Activated naive CD4-positive, alpha-beta T cell treated with anti-CD3 and anti-CD28 coated beads, Interleukin-2, amount 50 U/mL, for 72 hours (primary cell): ENCODE measurements around the gene SOX5. TPM values are rescaled to one million over a fixed set of nuclear protein-coding genes. Genes with fewer than 3 reads are reported as not detected.
"Not testable (repeated sequence)": the region's sequence is repeated elsewhere in the genome, so short reads cannot be mapped to it uniquely, and the experiment has no call there.

Experiments
- ATAC-seq, 2 donors: fragments of 150-1000 bp; cut with Tn5 transposase; 2 replicates each; pipeline ENCODE4 v1.10.0; 2021; ENCODE audit warnings: mild to moderate bottlenecking in 2 of 2, moderate library complexity in 2 of 2
- DNase-seq, 2 donors: peaks; one replicate each; pipeline ENCODE4 v3.0.0; 2021 to 2022; ENCODE audit warnings: low spot score in 2 of 2
- H3K27ac Mint-ChIP-seq, 2 donors: one replicate each; pipeline ENCODE4 v1.8.0; 2022; ENCODE audit warnings: mild to moderate bottlenecking in 2 of 2, mixed read lengths in 2 of 2
- H3K36me3 Mint-ChIP-seq, 2 donors: one replicate each; pipeline ENCODE4 v1.8.0; 2022; ENCODE audit warnings: mixed read lengths in 2 of 2
- H3K9me3 Mint-ChIP-seq, 2 donors: one replicate each; pipeline ENCODE4 v1.8.0; 2022; ENCODE audit warnings: mixed read lengths in 2 of 2
- total RNA-seq, 2 donors: library from RNA; stranded (reverse); gene quantifications; one replicate each; pipeline ENCODE4 v1.2.3, GENCODE V29; 2022

The SOX5 gene
- total RNA-seq, 2 donors from 2014 or later: 1.1 TPM; not detected in 1

- no peaks in the 10 kb centered on the region for H3K9me3 Mint-ChIP-seq
- DNase-seq (no peak), ATAC-seq (no peak)
- H3K27ac Mint-ChIP-seq: no peak overlapping the region
- no peaks in the 10 kb centered on the region for H3K36me3 Mint-ChIP-seq
Measured at GRCh38 chr12:23880988-23881387, 68.5 kb downstream of the SOX5 start.

DNA sequence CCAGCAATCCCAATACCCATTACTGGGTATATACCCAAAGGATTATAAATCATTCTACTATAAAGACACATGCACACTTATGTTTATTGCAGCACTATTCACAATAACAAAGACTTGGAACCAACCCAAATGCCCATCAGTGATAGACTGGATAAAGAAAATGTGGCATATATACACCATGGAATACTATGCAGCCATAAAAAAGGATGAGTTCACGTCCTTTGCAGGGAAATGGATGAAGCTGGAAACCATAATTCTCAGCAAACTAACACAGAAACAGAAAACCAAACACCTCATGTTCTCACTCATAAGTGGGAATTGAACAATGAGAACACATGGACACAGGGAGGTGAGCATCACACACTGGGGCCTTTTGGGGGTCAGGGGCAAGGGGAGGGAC is 72.9 kb downstream of the SOX5 start:
- ATAC-seq, H3K36me3 Mint-ChIP-seq, DNase-seq, H3K27ac Mint-ChIP-seq, H3K9me3 Mint-ChIP-seq: not testable (repeated sequence)

DNA sequence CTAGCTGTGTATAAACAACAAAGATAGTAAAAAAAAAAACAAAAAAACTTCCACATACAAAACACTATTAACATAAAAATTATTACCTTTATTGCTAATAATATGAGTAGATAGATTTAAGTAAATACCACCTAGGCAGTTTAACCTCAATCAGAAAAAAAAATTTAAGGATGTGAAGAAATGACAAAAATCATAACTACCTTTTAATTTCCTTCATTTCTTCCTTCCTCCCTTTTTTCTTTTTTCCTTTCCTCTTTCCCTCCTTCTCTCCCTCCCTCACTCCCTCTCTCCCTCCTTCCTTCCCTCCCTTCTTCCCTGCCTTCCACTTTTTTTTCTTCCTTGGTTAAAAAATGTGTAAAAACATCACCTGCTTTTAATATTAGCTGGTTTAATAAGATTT is 81.7 kb downstream of the SOX5 start:
- no peak for ATAC-seq
- Mint-ChIP-seq H3K27ac (no peak overlapping the region), H3K9me3 (peaks cover 5 to 23% of the 10 kb centered on the region in 2 donors), H3K36me3 (no peaks in the 10 kb centered on the region)
- DNase-seq: no peak

DNA sequence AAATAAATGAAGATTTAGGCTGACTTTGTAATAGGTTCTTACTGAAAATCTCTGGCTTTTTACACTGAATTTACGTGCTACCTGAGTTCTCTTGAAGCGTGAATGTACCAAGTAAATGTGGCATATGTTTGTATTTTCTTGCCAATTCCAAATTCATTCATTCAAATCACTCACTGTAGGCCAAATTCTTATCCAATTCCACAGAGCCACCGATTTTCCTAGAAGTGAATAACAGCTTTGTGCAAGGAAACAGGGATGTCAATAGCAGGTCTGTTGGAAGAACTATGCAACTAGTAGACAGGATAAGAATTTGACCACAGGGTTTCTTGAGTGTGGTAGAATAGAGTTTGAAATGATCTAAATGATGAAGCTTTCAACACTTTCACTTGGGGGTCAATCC is 86.8 kb downstream of the SOX5 start:
- peaks cover 13 to 25% of the 10 kb centered on the region in 2 donors for H3K9me3 Mint-ChIP-seq
- H3K27ac Mint-ChIP-seq: no peak overlapping the region
- DNase-seq (no peak), ATAC-seq (no peak)
- H3K36me3 Mint-ChIP-seq: peaks cover 0 to 6% of the 10 kb centered on the region in 2 donors

GRCh38 chr12:23860019-23860418 is 89.5 kb downstream of the SOX5 start:
- Mint-ChIP-seq H3K36me3 (peaks cover 0 to 6% of the 10 kb centered on the region in 2 donors), H3K27ac (no peak overlapping the region), H3K9me3 (peaks cover 13 to 25% of the 10 kb centered on the region in 2 donors)
- no peak for ATAC-seq
- no peak for DNase-seq

DNA sequence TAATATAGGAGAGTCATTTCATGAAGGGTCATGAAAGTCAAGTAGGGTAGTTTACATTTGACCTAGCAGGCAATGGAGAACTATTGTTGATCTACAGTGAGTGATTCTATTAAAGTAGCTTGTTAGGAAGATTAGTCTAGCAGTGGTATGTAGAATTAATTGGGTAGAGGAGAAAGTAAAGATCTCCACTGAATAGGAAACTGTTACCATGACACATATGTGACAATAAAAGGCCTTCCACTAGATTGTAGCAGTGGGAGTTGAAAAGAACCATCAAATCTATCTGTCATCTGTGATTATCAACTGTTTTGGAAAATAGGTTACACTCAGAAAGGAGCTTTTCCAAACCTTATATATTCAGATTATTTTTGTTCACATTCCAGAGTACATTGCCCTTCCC is 92.3 kb downstream of the SOX5 start:
- H3K9me3 Mint-ChIP-seq: peaks cover 8 to 17% of the 10 kb centered on the region in 2 donors
- no peak overlapping the region for H3K27ac Mint-ChIP-seq
- no peak for DNase-seq
- H3K36me3 Mint-ChIP-seq: peaks cover 0 to 6% of the 10 kb centered on the region in 2 donors
- ATAC-seq: no peak

DNA sequence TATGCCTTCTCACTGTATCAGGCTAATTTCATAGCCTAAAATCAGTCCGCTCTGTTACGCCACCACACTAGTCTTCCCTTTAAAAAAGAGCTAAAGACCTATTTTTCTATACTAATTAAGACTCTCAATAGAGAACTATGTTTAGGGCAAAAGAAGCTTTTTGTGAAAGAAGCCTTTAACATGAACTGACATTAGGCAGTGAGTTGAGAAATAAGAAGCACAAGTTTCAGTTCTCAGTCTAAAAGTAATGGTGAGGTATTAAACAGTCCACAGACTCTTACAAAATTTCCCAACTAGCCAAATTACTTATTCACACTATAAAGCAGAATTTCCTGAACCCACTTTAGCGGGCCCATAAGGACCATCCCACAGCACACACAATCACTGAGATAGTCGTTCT is 93.7 kb downstream of the SOX5 start:
- peaks cover 8 to 17% of the 10 kb centered on the region in 2 donors for H3K9me3 Mint-ChIP-seq
- no peak overlapping the region for H3K27ac Mint-ChIP-seq
- peaks cover 0 to 6% of the 10 kb centered on the region in 2 donors for H3K36me3 Mint-ChIP-seq
- ATAC-seq (no peak), DNase-seq (no peak)

DNA sequence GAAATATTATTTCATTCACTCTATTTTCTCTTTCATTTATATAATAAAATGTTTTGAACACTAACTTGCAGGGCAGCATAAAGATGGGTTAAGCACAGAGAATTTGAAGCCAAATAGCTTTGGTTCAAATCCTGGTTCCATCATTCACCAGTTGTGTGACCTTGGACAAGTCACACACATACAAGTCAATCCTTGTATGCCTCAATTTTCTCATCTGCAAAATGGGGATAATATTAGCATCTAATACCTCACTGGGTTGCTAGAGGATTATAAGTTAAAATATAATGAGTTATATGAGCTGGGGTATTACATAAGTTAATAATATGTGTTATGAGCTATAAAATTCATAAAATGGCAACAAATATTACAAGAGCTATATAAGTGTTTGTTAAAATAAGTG is 94.9 kb downstream of the SOX5 start:
- DNase-seq: no peak
- H3K9me3 Mint-ChIP-seq: peaks cover 6 to 13% of the 10 kb centered on the region in 2 donors
- no peak for ATAC-seq
- H3K36me3 Mint-ChIP-seq: peaks cover 0 to 4% of the 10 kb centered on the region in 2 donors
- H3K27ac Mint-ChIP-seq: no peak overlapping the region

GRCh38 chr12:23853640-23854039 is 95.8 kb downstream of the SOX5 start:
- Mint-ChIP-seq H3K9me3 (peaks cover 3 to 10% of the 10 kb centered on the region in 2 donors), H3K27ac (no peak overlapping the region), H3K36me3 (no peaks in the 10 kb centered on the region)
- ATAC-seq (no peak), DNase-seq (no peak)

DNA sequence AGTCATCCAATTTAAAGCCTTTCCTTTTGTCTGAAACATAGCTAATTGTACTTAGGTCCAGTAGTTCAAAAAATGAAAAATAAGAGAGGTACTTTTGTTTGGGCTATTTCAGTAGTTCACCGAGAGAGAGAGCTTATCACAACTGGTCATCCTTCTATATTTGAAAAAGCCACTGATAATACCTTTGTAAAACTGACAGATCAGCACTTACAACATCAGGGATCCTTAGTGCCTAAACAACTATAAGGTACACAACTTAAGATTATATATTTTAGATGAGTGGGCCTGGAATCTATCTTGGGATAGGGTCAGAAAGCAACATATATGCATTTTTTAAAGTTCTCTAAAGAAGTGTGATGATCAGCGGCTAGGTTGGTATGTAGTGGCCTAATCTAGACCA is 97.9 kb downstream of the SOX5 start:
- ATAC-seq (no peak), DNase-seq (no peak)
- H3K36me3 Mint-ChIP-seq: no peaks in the 10 kb centered on the region
- no peaks in the 10 kb centered on the region for H3K9me3 Mint-ChIP-seq
- no peak overlapping the region for H3K27ac Mint-ChIP-seq

GRCh38 chr12:23847857-23848256 is 101.6 kb downstream of the SOX5 start:
- no peak overlapping the region for H3K27ac Mint-ChIP-seq
- H3K9me3 Mint-ChIP-seq: peaks cover 4 to 5% of the 10 kb centered on the region in 2 donors
- ATAC-seq (no peak), DNase-seq (no peak)
- H3K36me3 Mint-ChIP-seq: no peaks in the 10 kb centered on the region

- no peaks in the 10 kb centered on the region for H3K36me3 Mint-ChIP-seq
- DNase-seq (no peak), ATAC-seq (no peak)
- H3K9me3 Mint-ChIP-seq: peaks cover 4 to 7% of the 10 kb centered on the region in 2 donors
- H3K27ac Mint-ChIP-seq: no peak overlapping the region
Measured at GRCh38 chr12:23843958-23844357, 105.5 kb downstream of the SOX5 start.

DNA sequence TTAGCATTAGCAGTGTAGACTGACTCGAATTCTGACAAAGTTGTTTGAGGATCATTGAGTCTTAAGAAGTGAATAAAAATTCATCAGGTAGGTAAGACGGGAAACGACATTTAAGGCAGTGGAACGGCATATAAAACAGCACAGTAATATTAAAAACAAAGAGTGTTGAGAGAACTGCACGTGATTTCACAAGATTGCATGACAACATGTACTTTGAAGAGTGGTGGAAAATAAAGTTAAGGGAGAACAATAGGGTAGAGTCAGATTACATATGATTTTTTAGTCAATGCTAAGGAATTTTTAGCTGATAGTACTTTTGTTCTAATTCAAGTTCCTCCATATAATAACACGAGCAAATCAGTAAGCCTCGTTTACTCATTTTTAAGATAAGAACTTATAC is 115.4 kb downstream of the SOX5 start:
- Mint-ChIP-seq H3K27ac (no peak overlapping the region), H3K9me3 (peaks cover 7 to 8% of the 10 kb centered on the region in 2 donors), H3K36me3 (no peaks in the 10 kb centered on the region)
- ATAC-seq (no peak), DNase-seq (no peak)

- Mint-ChIP-seq H3K36me3 (no peaks in the 10 kb centered on the region), H3K27ac (no peak overlapping the region), H3K9me3 (peaks cover 5 to 9% of the 10 kb centered on the region in 2 donors)
- ATAC-seq: no peak
- DNase-seq: no peak
Measured at GRCh38 chr12:23831739-23832138, 117.7 kb downstream of the SOX5 start.

DNA sequence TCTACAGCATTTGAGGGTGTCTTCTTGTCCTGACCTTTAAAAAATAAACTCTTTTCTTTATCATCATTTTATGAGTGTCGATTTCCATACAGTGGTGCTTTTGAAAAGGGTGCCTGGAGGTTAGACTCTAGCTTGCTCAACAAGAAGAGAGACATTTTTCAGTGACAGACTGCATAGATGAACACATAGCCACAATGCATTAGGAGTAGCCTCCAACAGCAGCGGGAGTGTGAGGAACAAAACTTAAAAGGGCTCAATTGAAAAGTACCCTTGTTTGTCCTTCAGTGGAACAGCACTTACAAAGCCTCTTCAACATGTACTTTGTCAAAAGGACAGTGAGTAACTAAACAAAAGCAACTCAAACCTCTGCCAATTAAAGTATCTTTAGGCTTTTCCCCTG is 119.3 kb downstream of the SOX5 start:
- no peak overlapping the region for H3K27ac Mint-ChIP-seq
- H3K9me3 Mint-ChIP-seq: peaks cover 5 to 11% of the 10 kb centered on the region in 2 donors

DNA sequence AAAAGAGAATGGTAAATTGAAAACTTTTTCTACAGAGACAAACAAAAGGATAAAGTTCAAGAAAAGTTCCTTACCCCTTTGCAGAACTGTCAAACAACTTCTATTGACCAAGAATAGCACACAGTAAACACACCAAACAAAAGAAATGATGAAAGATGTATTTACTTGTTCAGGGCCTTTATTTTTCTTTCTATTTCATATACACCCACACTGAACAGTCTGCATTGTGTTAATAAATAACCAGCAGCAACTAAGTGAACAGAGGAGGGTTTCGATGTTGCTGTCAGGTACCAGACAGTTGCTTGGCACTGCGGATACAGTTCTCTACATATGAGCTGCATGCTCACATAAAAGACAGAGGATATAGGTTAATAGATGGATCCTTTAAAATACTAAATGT is 122.1 kb downstream of the SOX5 start:
- no peak overlapping the region for H3K27ac Mint-ChIP-seq
- DNase-seq (no peak), ATAC-seq (no peak)
- H3K9me3 Mint-ChIP-seq: peaks cover 9 to 11% of the 10 kb centered on the region in 2 donors
- H3K36me3 Mint-ChIP-seq: no peaks in the 10 kb centered on the region

More for the DNA sequence above, 119.3 kb downstream of the SOX5 start:
- H3K36me3 Mint-ChIP-seq: no peaks in the 10 kb centered on the region
- ATAC-seq (no peak), DNase-seq (no peak)

DNA sequence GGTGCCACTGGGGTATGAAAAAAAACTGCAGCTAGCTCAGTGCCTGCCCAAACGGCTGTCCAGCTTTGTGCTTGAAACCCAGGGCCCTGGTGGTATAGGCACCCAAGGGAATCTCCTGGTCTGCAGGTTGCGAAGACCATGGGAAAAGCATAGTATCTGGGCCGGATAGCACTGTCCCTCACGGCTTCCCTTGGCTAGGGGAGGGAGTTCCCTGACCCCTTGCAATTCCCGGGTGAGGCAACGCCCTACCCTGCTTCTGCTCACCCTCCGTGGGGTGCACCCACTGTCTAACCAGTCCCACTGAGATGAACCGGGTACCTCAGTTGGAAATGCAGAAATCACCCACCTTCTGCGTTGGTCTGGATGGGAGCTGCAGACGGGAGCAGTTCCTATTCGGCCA is 124.3 kb downstream of the SOX5 start:
- not testable (repeated sequence) for DNase-seq, H3K27ac Mint-ChIP-seq, H3K36me3 Mint-ChIP-seq

GRCh38 chr12:23824358-23824757 is 125.1 kb downstream of the SOX5 start:
- DNase-seq (no peak), ATAC-seq (no peak)
- peaks cover 11 to 14% of the 10 kb centered on the region in 2 donors for H3K9me3 Mint-ChIP-seq
- H3K27ac Mint-ChIP-seq: no peak overlapping the region
- no peaks in the 10 kb centered on the region for H3K36me3 Mint-ChIP-seq

More for the DNA sequence above, 124.3 kb downstream of the SOX5 start:
- not testable (repeated sequence) for ATAC-seq
- peaks cover 11 to 14% of the 10 kb centered on the region in 2 donors for H3K9me3 Mint-ChIP-seq

DNA sequence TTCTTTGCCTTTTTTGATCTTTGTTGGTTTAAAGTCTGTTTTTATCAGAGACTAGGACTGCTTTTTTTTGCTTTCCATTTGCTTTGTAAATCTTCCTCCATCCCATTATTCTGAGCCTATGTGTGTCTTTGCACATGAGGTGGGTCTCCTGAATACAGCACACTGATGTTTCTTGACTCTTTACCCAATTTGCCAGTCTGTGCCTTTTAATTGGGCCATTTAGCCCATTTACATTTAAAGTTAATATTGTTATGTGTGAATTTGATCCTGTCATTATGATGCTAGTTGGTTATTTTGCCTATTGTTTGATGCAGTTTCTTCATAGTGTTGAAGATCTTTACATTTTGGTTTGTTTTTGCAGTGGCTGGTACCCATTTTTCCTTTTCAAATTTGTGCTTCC is 126.6 kb downstream of the SOX5 start:
- not testable (repeated sequence) for DNase-seq, H3K27ac Mint-ChIP-seq, ATAC-seq, H3K36me3 Mint-ChIP-seq
- H3K9me3 Mint-ChIP-seq: peaks cover 11 to 14% of the 10 kb centered on the region in 2 donors
